SH-SY5Y (cell line): ENCODE data around the gene OLFM4.

Experiments
- GATA2 ChIP-seq: IDR thresholded peaks from 2 replicates; pipeline ENCODE4 v1.6.1; 2011; ENCODE audit warnings: mild to moderate bottlenecking, low read depth, low read length
- GATA3 ChIP-seq: IDR thresholded peaks from 2 replicates; pipeline ENCODE4 v1.6.1; 2011; ENCODE audit warnings: low read depth, mild to moderate bottlenecking, low read length, moderate library complexity

- TF ChIP-seq GATA2 (no peak), GATA3 (no peak)
Measured at GRCh38 chr13:53017433-53017970, 11.1 kb upstream of the OLFM4 start.
